NB4 (cell line): ENCODE data around the gene RAB38.

Source experiments
- MYC ChIP-seq: IDR thresholded peaks from 2 replicates; pipeline ENCODE4 v1.6.1; 2011; ENCODE audit warnings: low read depth, low read length
- POLR2A ChIP-seq: IDR thresholded peaks from 2 replicates; pipeline ENCODE4 v1.6.1; 2011; ENCODE audit warnings: mild to moderate bottlenecking; ENCODE audit not compliant: insufficient read length; ENCODE audit errors: extremely low read depth
- TF ChIP-seq, protein P1 (sequence below): IDR thresholded peaks from 2 replicates; pipeline ENCODE4 v1.6.1; 2011; ENCODE audit warnings: low read depth, low read length

DNA sequence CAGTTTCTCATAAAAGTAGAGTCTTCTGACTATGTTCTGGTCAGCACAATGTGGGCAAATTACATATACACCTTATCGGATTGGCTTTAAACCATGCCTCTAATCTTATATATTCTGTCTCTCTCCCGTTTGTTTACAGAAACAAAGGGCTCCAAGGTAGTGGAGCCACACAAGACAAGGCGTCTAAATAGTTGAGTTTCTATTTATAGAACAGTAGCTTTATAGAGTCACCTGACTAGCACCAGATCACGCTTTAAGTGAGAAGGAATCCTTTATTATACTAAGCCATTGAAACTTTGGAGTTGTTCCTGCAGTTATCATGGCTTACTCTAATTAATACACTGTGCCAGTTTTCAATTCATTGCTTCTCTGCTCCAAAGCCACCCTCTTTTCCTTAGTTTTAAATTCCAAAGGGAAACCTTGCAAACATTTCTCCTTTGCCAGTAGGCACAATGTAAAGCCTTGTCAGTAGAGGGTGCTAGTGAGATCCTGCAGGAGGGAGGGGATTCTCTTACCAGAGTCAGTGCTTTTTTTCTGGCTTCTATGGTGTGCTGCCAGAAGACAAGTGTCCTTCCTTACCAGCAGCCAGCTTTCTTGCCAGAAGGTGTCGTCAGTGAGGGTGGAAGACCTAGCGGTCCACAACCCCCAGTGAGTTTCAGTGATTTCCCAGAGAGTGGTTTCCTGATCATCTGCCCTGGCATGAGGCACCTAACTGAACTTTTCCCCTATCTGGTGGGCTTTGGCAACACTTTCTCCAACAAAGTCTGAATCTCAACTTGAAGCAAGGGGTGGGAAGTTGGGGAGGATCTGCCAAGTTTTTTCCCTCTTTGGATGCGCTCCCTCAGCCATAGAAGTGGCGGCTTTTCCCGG lies 71.7 kb downstream of the RAB38 start:
- TF ChIP-seq MYC (peak; percentile 53; the same call in 1 of the 2 replicates), POLR2A (no peak)
- TF ChIP-seq, protein P1, sequence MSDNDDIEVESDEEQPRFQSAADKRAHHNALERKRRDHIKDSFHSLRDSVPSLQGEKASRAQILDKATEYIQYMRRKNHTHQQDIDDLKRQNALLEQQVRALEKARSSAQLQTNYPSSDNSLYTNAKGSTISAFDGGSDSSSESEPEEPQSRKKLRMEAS: peak; percentile 55; the same call in 1 of the 2 replicates
